PC-3 (cell line): Measurements from ENCODE around the gene USP25. TPM values are rescaled to one million over a fixed set of nuclear protein-coding genes. Genes with fewer than 3 reads are reported as not detected.

Source experiments
- ATAC-seq: fragments of 200-7000 bp; cut with Tn5 transposase; 2 replicates; pipeline ENCODE4 v1.9.1; 2020; ENCODE audit warnings: mild to moderate bottlenecking, moderate library complexity
- BruUV-seq: library from RNA; stranded (reverse); fragments of 400-500 nt; replicated peaks from 2 replicates; lab custom pipeline; 2021; lab: Mats Ljungman, UMichigan
- CTCF ChIA-PET: fragments of 300-600 bp; sonication (Branson Sonifier 250); formaldehyde crosslinking; loops from one replicate; lab custom pipeline; 2022; ENCODE audit warnings: antibody characterized with exemption; lab: Charles Lee
- POLR2A ChIA-PET: fragments of 300-600 bp; sonication (Branson Sonifier 250); formaldehyde crosslinking; loops from one replicate; lab custom pipeline; 2022; ENCODE audit warnings: antibody characterized with exemption; ENCODE audit not compliant: unreplicated experiment; lab: Charles Lee
- DNase-seq: peaks from one replicate; pipeline ENCODE4 v3.0.0-alpha.2; 2015
- H2AFZ ChIP-seq: fragments of 300-600 bp; sonication (generic); 2 replicates; pipeline ENCODE4 v1.6.0; 2016; ENCODE audit warnings: antibody characterized with exemption, low read length
- H3F3A ChIP-seq: fragments of 300-600 bp; sonication (generic); one replicate; pipeline ENCODE4 v1.6.0; 2017; ENCODE audit warnings: antibody characterized with exemption, low read length, control low read depth, mild to moderate bottlenecking; ENCODE audit not compliant: unreplicated experiment
- H3K27ac ChIP-seq: fragments of 300-600 bp; sonication (generic); 2 replicates; pipeline ENCODE4 v1.5.1; 2016; ENCODE audit warnings: mild to moderate bottlenecking, low read length
- H3K27me3 ChIP-seq: fragments of 300-600 bp; sonication (generic); 2 replicates; pipeline ENCODE4 v1.6.1; 2016; ENCODE audit warnings: low read length, mixed read lengths
- H3K36me3 ChIP-seq: fragments of 300-600 bp; sonication (generic); 2 replicates; pipeline ENCODE4 v1.6.1; 2016; ENCODE audit warnings: low read depth, mixed run types, low read length, mixed read lengths
- H3K4me1 ChIP-seq: fragments of 300-600 bp; sonication (generic); 2 replicates; pipeline ENCODE4 v1.5.1; 2016; ENCODE audit warnings: low read length; ENCODE audit not compliant: insufficient read depth
- H3K4me2 ChIP-seq: fragments of 300-600 bp; sonication (generic); 2 replicates; pipeline ENCODE4 v1.6.0; 2016; ENCODE audit warnings: low read length
- H3K4me3 ChIP-seq: fragments of 300-600 bp; sonication (generic); 2 replicates; pipeline ENCODE4 v1.5.1; 2016; ENCODE audit warnings: mild to moderate bottlenecking, low read length, mixed read lengths
- H3K79me2 ChIP-seq: fragments of 300-600 bp; sonication (generic); 2 replicates; pipeline ENCODE4 v1.6.1; 2017; ENCODE audit warnings: low read length, mixed read lengths
- H3K9ac ChIP-seq: fragments of 300-600 bp; sonication (generic); 2 replicates; pipeline ENCODE4 v1.6.0; 2016; ENCODE audit warnings: mild to moderate bottlenecking, low read length
- H3K9me2 ChIP-seq: fragments of 300-600 bp; sonication (generic); replicated peaks from 2 replicates; pipeline ENCODE4 v1.6.1; 2016; ENCODE audit warnings: mixed run types, low read length, mixed read lengths
- H3K9me3 ChIP-seq: fragments of 300-600 bp; sonication (generic); 2 replicates; pipeline ENCODE4 v1.6.1; 2016; ENCODE audit warnings: low read length, mixed read lengths
- H4K20me1 ChIP-seq: fragments of 300-600 bp; sonication (generic); 2 replicates; pipeline ENCODE4 v1.6.1; 2016; ENCODE audit warnings: low read length, mixed read lengths
- EZH2 ChIP-seq: fragments of 300-600 bp; sonication (generic); IDR thresholded peaks from one replicate; pipeline ENCODE4 v1.6.1; 2017; ENCODE audit warnings: antibody characterized with exemption, mild to moderate bottlenecking, low read length; ENCODE audit not compliant: unreplicated experiment
- EZH2phosphoT487 ChIP-seq: fragments of 300-600 bp; sonication (generic); IDR thresholded peaks from 2 replicates; pipeline ENCODE4 v1.6.1; 2018; ENCODE audit warnings: mild to moderate bottlenecking, antibody characterized with exemption, low read length, borderline replicate concordance
- intact Hi-C: fragments of 100-400 bp; cut with micrococcal nuclease; formaldehyde crosslinking; loops from 2 replicates; pipeline ENCODE4 v1.9.0; 2023
- total RNA-seq: library from RNA; depleted of rRNA; stranded (reverse); fragments of >200 nt; gene quantifications from 2 replicates; pipeline ENCODE4 v1.2.3, GENCODE V29; 2014
- TF ChIP-seq, protein P1 (sequence below): fragments of 300-600 bp; sonication (generic); conservative IDR thresholded peaks from 2 replicates; pipeline ENCODE4 v1.5.1; 2017; ENCODE audit warnings: antibody characterized with exemption, low read depth, mild to moderate bottlenecking, low read length

USP25 gene
- total RNA-seq, 1 experiment from 2014 or later, result 54.4 TPM

DNA sequence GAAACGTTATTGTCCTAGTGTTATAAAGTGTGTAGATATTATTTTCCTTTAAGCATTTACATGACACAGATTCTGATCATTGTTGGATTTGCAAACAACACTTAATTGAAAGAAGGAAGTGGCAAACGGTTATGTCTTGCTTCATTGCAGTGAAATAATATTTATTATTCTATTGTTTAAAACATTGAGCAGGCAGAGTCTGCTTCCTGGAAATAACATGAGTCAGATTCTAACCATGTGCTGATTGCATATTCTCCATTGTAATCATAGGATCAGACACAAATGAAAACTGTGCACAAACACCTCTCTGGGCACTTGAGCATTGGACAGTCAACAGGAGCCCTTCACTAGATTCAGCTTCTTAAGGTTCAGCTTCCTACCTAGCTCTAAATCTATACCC lies 46.8 kb upstream of the USP25 start:
- H3K4me2 ChIP-seq, result peak overlapping the region; percentile 62
- CTCF ChIA-PET, result no interaction called here

DNA sequence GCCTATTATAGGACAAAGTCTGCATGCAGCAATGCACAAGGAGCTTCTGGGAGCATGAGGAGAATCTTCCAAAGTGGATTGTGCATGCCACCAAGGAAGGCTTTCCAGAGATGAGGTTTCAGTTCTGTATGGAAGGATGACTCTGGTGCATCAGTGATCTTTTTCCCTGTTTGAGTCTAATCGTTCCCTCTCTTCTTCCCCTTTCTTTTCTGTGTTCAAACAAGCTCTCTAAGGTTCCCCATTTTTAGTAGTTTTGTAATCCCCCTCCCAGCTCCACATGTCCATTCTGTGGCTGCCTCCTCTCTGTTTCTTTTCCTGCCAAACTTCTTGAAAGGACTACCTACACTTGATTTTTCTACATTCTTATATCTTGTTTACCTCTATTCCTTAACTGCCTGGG lies 43.3 kb upstream of the USP25 start:
- Histone ChIP-seq H3F3A (peaks cover 12% of the 10 kb centered on the region), H2AFZ (no peak overlapping the region), H3K9ac (no peak overlapping the region), H3K9me2 (no peaks in the 10 kb centered on the region), H3K4me1 (peaks cover 54% of the 10 kb centered on the region), H3K27ac (no peak overlapping the region), H4K20me1 (no peaks in the 10 kb centered on the region), H3K36me3 (peaks cover 6% of the 10 kb centered on the region; the same call in 1 of the 2 replicates), H3K9me3 (peaks cover 9% of the 10 kb centered on the region; the same call in 1 of the 2 replicates), H3K79me2 (no peaks in the 10 kb centered on the region), H3K27me3 (no peaks in the 10 kb centered on the region), H3K4me3 (no peak overlapping the region), H3K4me2 (no peak overlapping the region)
- DNase-seq (no peak), ATAC-seq (no peak)
- ChIA-PET CTCF (no interaction called here), POLR2A (no interaction called here)
- TF ChIP-seq EZH2, result no peak
- TF ChIP-seq, protein P1, sequence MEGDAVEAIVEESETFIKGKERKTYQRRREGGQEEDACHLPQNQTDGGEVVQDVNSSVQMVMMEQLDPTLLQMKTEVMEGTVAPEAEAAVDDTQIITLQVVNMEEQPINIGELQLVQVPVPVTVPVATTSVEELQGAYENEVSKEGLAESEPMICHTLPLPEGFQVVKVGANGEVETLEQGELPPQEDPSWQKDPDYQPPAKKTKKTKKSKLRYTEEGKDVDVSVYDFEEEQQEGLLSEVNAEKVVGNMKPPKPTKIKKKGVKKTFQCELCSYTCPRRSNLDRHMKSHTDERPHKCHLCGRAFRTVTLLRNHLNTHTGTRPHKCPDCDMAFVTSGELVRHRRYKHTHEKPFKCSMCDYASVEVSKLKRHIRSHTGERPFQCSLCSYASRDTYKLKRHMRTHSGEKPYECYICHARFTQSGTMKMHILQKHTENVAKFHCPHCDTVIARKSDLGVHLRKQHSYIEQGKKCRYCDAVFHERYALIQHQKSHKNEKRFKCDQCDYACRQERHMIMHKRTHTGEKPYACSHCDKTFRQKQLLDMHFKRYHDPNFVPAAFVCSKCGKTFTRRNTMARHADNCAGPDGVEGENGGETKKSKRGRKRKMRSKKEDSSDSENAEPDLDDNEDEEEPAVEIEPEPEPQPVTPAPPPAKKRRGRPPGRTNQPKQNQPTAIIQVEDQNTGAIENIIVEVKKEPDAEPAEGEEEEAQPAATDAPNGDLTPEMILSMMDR, result no peak
- no peak for TF ChIP-seq EZH2phosphoT487
- intact Hi-C loops, result no loop called here
- BruUV-seq, result no TSS peak

More for the DNA sequence above, 46.8 kb upstream of the USP25 start:
- peak overlapping the region; percentile 39 for H3K9ac ChIP-seq
- BruUV-seq, result no TSS peak
- H3K27ac ChIP-seq, result peak overlapping the region; percentile 83
- H4K20me1 ChIP-seq, result no peaks in the 10 kb centered on the region
- peaks cover 43% of the 10 kb centered on the region for H3K4me1 ChIP-seq
- peaks cover 6% of the 10 kb centered on the region; the same call in 1 of the 2 replicates for H3K36me3 ChIP-seq
- peak overlapping the region; percentile 8; the same call in 1 of the 2 replicates for H3K4me3 ChIP-seq
- POLR2A ChIA-PET, result no interaction called here
- intact Hi-C loops, result loop anchor here (2.0 kb wide), 2 partner anchors 46 to 90 kb away; partner anchors contain the start of gene USP25
- peak overlapping the region; percentile 54 for H2AFZ ChIP-seq
- no peaks in the 10 kb centered on the region for H3K9me2 ChIP-seq
- H3K9me3 ChIP-seq, result peaks cover 9% of the 10 kb centered on the region; the same call in 1 of the 2 replicates
- no peaks in the 10 kb centered on the region for H3K79me2 ChIP-seq
- peak; percentile 79 for ATAC-seq
- no peaks in the 10 kb centered on the region for H3K27me3 ChIP-seq
- peak; percentile 66 for DNase-seq
- TF ChIP-seq EZH2, result no peak
- no peak for TF ChIP-seq EZH2phosphoT487
- TF ChIP-seq, protein P1, result no peak
- peaks cover 7% of the 10 kb centered on the region for H3F3A ChIP-seq

DNA sequence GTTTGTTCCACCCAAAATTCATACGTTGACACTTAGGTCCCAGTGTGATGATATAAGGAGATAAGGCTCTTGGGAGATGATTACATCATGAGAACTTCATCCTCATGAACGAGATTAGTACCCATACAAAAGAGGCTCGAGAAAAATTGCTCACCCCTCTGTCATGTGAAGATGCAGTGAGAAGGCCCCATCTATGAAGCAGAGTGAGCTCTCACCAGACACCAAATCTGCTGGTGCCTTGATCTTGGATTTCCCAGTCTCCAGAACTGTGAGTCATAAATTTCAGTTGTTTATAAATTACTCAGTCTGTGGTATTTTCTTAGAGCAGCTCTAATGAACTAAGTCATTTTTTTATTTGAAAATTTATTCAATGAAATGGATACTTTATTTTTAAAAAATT lies 42.6 kb upstream of the USP25 start:
- no TSS peak for BruUV-seq
- Histone ChIP-seq H3F3A (peaks cover 12% of the 10 kb centered on the region), H3K27ac (no peak overlapping the region), H2AFZ (no peak overlapping the region), H3K4me1 (peaks cover 48% of the 10 kb centered on the region), H3K4me3 (no peak overlapping the region), H3K36me3 (peaks cover 6% of the 10 kb centered on the region; the same call in 1 of the 2 replicates), H3K9ac (no peak overlapping the region), H3K79me2 (no peaks in the 10 kb centered on the region), H3K9me3 (peaks cover 9% of the 10 kb centered on the region; the same call in 1 of the 2 replicates), H3K27me3 (no peaks in the 10 kb centered on the region), H3K4me2 (no peak overlapping the region), H3K9me2 (no peaks in the 10 kb centered on the region), H4K20me1 (no peaks in the 10 kb centered on the region)
- ChIA-PET POLR2A (no interaction called here), CTCF (no interaction called here)
- intact Hi-C loops, result no loop called here
- peak; percentile 32 for DNase-seq
- TF ChIP-seq, protein P1, result no peak
- TF ChIP-seq EZH2 (no peak), EZH2phosphoT487 (no peak)
- no peak for ATAC-seq
